ENCODE data around the gene CATSPER3.

The CATSPER3 gene

DNA sequence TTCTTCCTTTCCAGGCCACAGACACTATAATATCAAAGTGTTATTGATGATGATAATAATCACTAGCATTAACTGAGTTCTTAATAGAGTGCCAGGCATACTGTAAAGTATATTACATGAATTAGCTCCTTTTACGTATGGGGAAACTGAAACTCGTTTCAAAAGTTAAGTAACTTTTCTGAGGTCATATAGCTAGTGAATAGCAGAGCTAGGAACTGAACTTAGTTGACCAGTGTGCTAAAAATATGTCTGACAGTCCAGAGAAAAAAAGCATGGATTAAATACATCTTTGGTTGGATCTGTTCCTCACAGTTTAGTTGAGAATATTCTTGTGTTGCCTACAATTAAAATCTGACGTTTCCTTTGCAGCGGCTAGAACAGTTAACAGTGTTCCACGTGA is 18.4 kb upstream of the CATSPER3 start:
- CTCF ChIA-PET, result no interaction called here

DNA sequence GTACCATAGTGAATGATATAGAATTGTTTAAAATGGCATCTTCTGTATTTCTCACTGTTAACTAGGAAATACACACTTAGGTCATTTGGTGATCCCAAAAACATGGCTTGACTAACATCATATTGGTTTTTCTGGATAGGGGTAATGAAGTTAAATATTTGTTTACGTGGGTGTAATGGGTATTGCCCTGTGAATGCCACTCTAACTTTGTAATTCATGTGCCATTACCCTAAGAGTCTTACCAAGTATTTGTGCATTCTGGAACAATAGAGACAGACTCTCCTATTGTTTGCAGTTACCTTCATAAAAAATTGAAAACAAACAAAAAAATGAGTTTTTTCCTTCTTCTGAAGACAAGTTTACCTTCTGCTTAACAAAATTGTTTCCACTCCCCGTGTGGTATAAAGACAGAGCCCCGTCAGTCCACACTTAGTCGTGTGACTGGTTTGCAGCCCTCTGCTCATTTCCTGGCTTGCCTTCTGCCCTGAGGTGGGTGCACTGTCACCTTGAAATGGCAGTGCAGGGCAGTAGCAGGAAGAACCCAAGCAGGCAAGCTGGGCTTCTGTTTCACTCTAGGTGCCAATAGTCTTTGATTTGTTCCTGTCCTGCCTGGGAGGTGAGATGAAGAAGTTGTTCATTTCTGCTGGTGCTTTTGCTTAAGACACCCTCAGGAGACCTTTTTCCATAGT is 9.6 kb upstream of the CATSPER3 start:
- no peak for DNase-seq (ENCODE audit: extremely low spot score)
- ChIA-PET POLR2A (no interaction called here), CTCF (no interaction called here)
- TF ChIP-seq ZNF384 (IDR thresholded peaks at IDR 0.05) (no peak), SUZ12 (IDR thresholded peaks at IDR 0.05) (no peak), FOXA1 (IDR thresholded peaks at IDR 0.05) (no peak), ELF4 (IDR thresholded peaks at IDR 0.05) (no peak), HDGF (IDR thresholded peaks at IDR 0.05; ENCODE audit: borderline replicate concordance) (no peak), FOXK2 (IDR thresholded peaks at IDR 0.05) (no peak), LEF1 (IDR thresholded peaks at IDR 0.05; ENCODE audit: borderline replicate concordance) (no peak), NFRKB (IDR thresholded peaks at IDR 0.05) (no peak), BHLHE40 (IDR thresholded peaks at IDR 0.05; ENCODE audit: borderline replicate concordance) (no peak), L3MBTL2 (conservative IDR thresholded peaks at IDR 0.05) (no peak), TARDBP (IDR thresholded peaks at IDR 0.05) (no peak), FOXM1 (IDR thresholded peaks at IDR 0.05; ENCODE audit: borderline replicate concordance) (no peak), PKNOX1 (IDR thresholded peaks at IDR 0.05) (no peak), ARNT (IDR thresholded peaks at IDR 0.05) (no peak), CTBP1 (IDR thresholded peaks at IDR 0.05; ENCODE audit: borderline replicate concordance) (no peak), SP1 (IDR thresholded peaks at IDR 0.05) (no peak)

More for the DNA sequence above, 18.4 kb upstream of the CATSPER3 start:
- no peak for DNase-seq (ENCODE audit: extremely low spot score)
- TF ChIP-seq LEF1 (IDR thresholded peaks at IDR 0.05; ENCODE audit: borderline replicate concordance) (no peak), TARDBP (IDR thresholded peaks at IDR 0.05) (no peak), SUZ12 (IDR thresholded peaks at IDR 0.05) (no peak), FOXM1 (IDR thresholded peaks at IDR 0.05; ENCODE audit: borderline replicate concordance) (no peak)
- POLR2A ChIA-PET, result no interaction called here

DNA sequence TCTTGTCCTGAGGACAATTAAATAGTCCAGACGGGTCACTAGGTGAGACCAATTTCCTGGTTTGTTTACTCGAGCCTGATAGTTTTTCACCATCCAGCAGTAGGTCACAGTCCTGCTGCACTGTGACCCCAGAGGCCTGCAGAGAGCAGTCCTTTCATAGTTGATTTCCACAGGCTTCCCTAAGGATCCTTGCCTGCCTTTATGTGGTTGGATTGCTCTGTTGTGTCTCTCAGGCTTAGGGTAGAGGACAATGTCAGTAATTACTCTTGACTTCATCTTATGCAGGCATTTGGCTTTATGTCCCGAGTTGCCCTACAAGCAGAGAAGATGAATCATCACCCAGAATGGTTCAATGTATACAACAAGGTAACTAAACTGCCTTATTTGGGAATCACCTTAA is 9.0 kb upstream of the CATSPER3 start:
- CTCF ChIA-PET, result no interaction called here
- no peak for DNase-seq (ENCODE audit: extremely low spot score)
- TF ChIP-seq BHLHE40 (IDR thresholded peaks at IDR 0.05; ENCODE audit: borderline replicate concordance) (no peak), PKNOX1 (IDR thresholded peaks at IDR 0.05) (no peak), ZNF384 (IDR thresholded peaks at IDR 0.05) (no peak), ELF4 (IDR thresholded peaks at IDR 0.05) (no peak), TARDBP (IDR thresholded peaks at IDR 0.05) (no peak), L3MBTL2 (conservative IDR thresholded peaks at IDR 0.05) (no peak), HDGF (IDR thresholded peaks at IDR 0.05; ENCODE audit: borderline replicate concordance) (no peak), FOXK2 (IDR thresholded peaks at IDR 0.05) (no peak), NFRKB (IDR thresholded peaks at IDR 0.05) (no peak), FOXM1 (IDR thresholded peaks at IDR 0.05; ENCODE audit: borderline replicate concordance) (no peak), LEF1 (IDR thresholded peaks at IDR 0.05; ENCODE audit: borderline replicate concordance) (no peak), CTBP1 (IDR thresholded peaks at IDR 0.05; ENCODE audit: borderline replicate concordance) (no peak), ARNT (IDR thresholded peaks at IDR 0.05) (no peak), SP1 (IDR thresholded peaks at IDR 0.05) (no peak)
- POLR2A ChIA-PET, result no interaction called here

DNA sequence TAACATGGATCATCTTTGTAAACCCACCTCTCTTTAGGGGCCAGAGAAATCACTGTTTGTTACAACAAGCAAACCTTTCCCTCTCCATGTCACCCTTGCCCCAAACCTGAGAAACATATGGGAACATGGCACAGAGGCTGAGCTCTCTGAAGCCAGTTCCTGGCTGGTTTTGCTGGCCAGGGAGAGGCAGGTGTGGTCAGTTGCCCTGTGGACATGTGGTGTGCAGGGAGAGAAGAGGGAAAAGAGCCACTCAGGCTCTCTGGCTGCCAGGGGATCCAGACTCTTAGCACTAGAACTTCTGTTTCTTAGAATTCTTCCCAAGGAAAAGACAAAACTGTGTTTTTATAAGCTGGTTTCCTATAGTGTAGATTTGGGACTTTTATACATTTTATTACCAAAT is 4.6 kb upstream of the CATSPER3 start:
- ChIA-PET POLR2A (no interaction called here), CTCF (no interaction called here)
- no peak for DNase-seq (ENCODE audit: extremely low spot score)

DNA sequence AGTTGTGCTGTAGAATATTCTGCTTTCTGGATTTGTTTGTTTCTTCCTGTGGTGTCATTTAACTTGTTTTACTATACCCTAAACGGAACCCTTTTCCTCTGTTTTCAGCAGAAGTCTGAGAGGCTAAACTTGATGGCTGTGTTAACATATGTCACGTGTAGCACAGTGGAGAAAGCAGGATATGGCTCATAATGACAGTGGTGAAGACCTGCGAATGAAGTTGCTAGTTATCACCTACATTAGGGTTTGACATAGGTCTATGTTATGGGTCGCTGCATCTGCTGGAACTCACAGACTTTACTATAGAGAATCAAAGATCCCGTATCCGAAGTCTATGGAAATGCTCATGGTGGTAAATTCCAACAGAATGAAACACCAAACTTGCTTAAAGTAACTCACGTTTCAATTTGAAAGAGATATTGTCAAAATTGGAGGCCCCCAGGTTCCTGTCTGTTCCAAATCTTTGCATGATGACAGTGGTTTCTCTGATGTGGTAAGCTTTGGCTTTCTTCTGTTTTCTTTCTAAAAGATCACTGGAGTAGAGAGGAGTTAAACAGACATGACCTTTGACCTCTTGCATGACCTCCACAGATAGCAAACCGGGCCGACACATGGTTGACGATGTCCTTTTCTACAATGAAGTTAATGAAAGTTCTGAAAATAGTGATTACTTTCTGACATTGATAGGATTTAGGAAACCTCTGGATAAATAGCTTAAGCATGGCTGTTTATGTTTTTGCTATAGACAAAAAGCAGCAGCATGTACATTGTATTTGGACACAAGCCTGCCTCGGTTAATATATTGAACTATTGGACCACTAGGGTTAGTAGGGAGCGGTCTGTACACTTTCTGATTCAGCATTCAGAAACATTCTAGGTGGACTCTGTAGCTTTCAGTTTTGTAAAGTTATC is 3.1 kb upstream of the CATSPER3 start:
- CTCF ChIA-PET, result no interaction called here
- no peak for DNase-seq (ENCODE audit: extremely low spot score)
- POLR2A ChIA-PET, result no interaction called here
- no peak for TF ChIP-seq SUZ12 (IDR thresholded peaks at IDR 0.05)
- TF ChIP-seq FOXK2 (IDR thresholded peaks at IDR 0.05), result no peak
- no peak for TF ChIP-seq FOXM1 (IDR thresholded peaks at IDR 0.05; ENCODE audit: borderline replicate concordance)
- no peak for TF ChIP-seq SP1 (IDR thresholded peaks at IDR 0.05)
- no peak for TF ChIP-seq L3MBTL2 (conservative IDR thresholded peaks at IDR 0.05)

More for the DNA sequence above, 4.6 kb upstream of the CATSPER3 start:
- TF ChIP-seq L3MBTL2 (conservative IDR thresholded peaks at IDR 0.05), result no peak
- no peak for TF ChIP-seq CTBP1 (IDR thresholded peaks at IDR 0.05; ENCODE audit: borderline replicate concordance)
- no peak for TF ChIP-seq TARDBP (IDR thresholded peaks at IDR 0.05)
- no peak for TF ChIP-seq FOXK2 (IDR thresholded peaks at IDR 0.05)
- no peak for TF ChIP-seq FOXM1 (IDR thresholded peaks at IDR 0.05; ENCODE audit: borderline replicate concordance)
- no peak for TF ChIP-seq ARNT (IDR thresholded peaks at IDR 0.05)
- no peak for TF ChIP-seq SP1 (IDR thresholded peaks at IDR 0.05)
- no peak for TF ChIP-seq ELF4 (IDR thresholded peaks at IDR 0.05)
- TF ChIP-seq FOXA1 (IDR thresholded peaks at IDR 0.05), result no peak
- TF ChIP-seq ZNF384 (IDR thresholded peaks at IDR 0.05), result no peak
- no peak for TF ChIP-seq HDGF (IDR thresholded peaks at IDR 0.05; ENCODE audit: borderline replicate concordance)
- no peak for TF ChIP-seq LEF1 (IDR thresholded peaks at IDR 0.05; ENCODE audit: borderline replicate concordance)
- TF ChIP-seq NFRKB (IDR thresholded peaks at IDR 0.05), result no peak
- TF ChIP-seq SUZ12 (IDR thresholded peaks at IDR 0.05), result no peak
- no peak for TF ChIP-seq BHLHE40 (IDR thresholded peaks at IDR 0.05; ENCODE audit: borderline replicate concordance)

GRCh38 chr5:134965271-134965825 is 2.4 kb upstream of the CATSPER3 start:
- TF ChIP-seq CTBP1 (IDR thresholded peaks at IDR 0.05; ENCODE audit: borderline replicate concordance), result no peak
- TF ChIP-seq ZNF384 (IDR thresholded peaks at IDR 0.05), result no peak
- TF ChIP-seq SUZ12 (IDR thresholded peaks at IDR 0.05), result no peak
- no peak for TF ChIP-seq HDGF (IDR thresholded peaks at IDR 0.05; ENCODE audit: borderline replicate concordance)
- TF ChIP-seq TARDBP (IDR thresholded peaks at IDR 0.05), result no peak
- TF ChIP-seq BHLHE40 (IDR thresholded peaks at IDR 0.05; ENCODE audit: borderline replicate concordance), result no peak
- no peak for TF ChIP-seq ARNT (IDR thresholded peaks at IDR 0.05)
- no peak for TF ChIP-seq SP1 (IDR thresholded peaks at IDR 0.05)
- TF ChIP-seq NFRKB (IDR thresholded peaks at IDR 0.05), result no peak
- TF ChIP-seq FOXK2 (IDR thresholded peaks at IDR 0.05), result no peak
- no peak for TF ChIP-seq PKNOX1 (IDR thresholded peaks at IDR 0.05)
- TF ChIP-seq ELF4 (IDR thresholded peaks at IDR 0.05), result no peak
- no peak for TF ChIP-seq FOXM1 (IDR thresholded peaks at IDR 0.05; ENCODE audit: borderline replicate concordance)
- no peak for TF ChIP-seq L3MBTL2 (conservative IDR thresholded peaks at IDR 0.05)
- no peak for TF ChIP-seq LEF1 (IDR thresholded peaks at IDR 0.05; ENCODE audit: borderline replicate concordance)
- no peak for TF ChIP-seq FOXA1 (IDR thresholded peaks at IDR 0.05)
- no peak for DNase-seq (ENCODE audit: extremely low spot score)
- CTCF ChIA-PET, result no interaction called here
- POLR2A ChIA-PET, result no interaction called here

Measured in HEK293T (cell line).